ENCODE data around the gene MAX. TPM values are rescaled to one million over a fixed set of nuclear protein-coding genes. Genes with fewer than 3 reads are reported as not detected.

MAX gene
- total and polyA plus RNA-seq, 2 of the 13 experiments (the other 11 are each of a cell fraction or from before 2014, with no cell fraction given), result 28.5 to 29.3 TPM

DNA sequence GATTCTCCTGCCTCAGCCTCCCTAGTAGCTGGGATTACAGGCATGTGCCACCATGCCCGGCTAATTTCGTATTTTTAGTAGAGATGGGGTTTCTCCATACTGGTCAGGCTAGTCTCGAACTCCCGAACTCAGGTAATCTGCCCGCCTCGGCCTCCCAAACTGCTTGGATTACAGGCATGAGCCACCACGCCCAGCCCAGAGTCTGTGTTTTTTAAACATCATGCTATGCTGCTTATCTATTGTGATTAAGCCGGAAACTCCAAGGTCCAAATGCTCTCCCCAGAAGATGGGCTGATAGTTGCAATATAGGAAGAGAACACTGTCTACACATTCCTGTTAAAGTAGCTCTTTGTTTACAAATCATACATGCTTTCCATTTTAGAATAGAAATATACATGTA lies 30.5 kb upstream of the MAX start (continued):
- TF ChIP-seq CC2D1A (CRISPR knock-in tag; IDR thresholded peaks at IDR 0.05) (no peak), AKAP8 (CRISPR knock-in tag; IDR thresholded peaks at IDR 0.05) (no peak), ZNF382 (CRISPR knock-in tag; IDR thresholded peaks at IDR 0.05; ENCODE audit: borderline replicate concordance) (no peak), ZFP37 (CRISPR knock-in tag; IDR thresholded peaks at IDR 0.05; ENCODE audit: borderline replicate concordance) (no peak), MAFK (conservative IDR thresholded peaks at IDR 0.05 in 1 of 2, IDR thresholded peaks at IDR 0.05 in 1 of 2; ENCODE audit: low read length in 2 of 2) (no peak), PHF21A (CRISPR knock-in tag; IDR thresholded peaks at IDR 0.05) (peak; percentile 47), KLF16 (CRISPR knock-in tag; IDR thresholded peaks at IDR 0.05) (no peak), HOXA5 (CRISPR knock-in tag; IDR thresholded peaks at IDR 0.05) (no peak), MEIS2 (CRISPR knock-in tag; IDR thresholded peaks at IDR 0.05) (no peak), ATM (IDR thresholded peaks at IDR 0.05; ENCODE audit: borderline replicate concordance) (no peak), SOX5 (CRISPR knock-in tag; IDR thresholded peaks at IDR 0.05; ENCODE audit: borderline replicate concordance) (peak; percentile 65; the same call in 1 of the 2 replicates), NFE2L1 (CRISPR knock-in tag; IDR thresholded peaks at IDR 0.05; ENCODE audit: borderline replicate concordance) (no peak), ZNF326 (CRISPR knock-in tag; IDR thresholded peaks at IDR 0.05; ENCODE audit: borderline replicate concordance) (no peak), SP4 (CRISPR knock-in tag; IDR thresholded peaks at IDR 0.05) (no peak), ZC3H4 (CRISPR knock-in tag; IDR thresholded peaks at IDR 0.05; ENCODE audit: borderline replicate concordance) (no peak), GATAD2A (CRISPR knock-in tag; IDR thresholded peaks at IDR 0.05) (no peak), CBFB (CRISPR knock-in tag; IDR thresholded peaks at IDR 0.05) (no peak), SOX6 (IDR thresholded peaks at IDR 0.05) (no peak), SOX6 (CRISPR knock-in tag; IDR thresholded peaks at IDR 0.05) (peak; percentile 52; the same call in 1 of the 2 replicates), ZNF549 (CRISPR knock-in tag; IDR thresholded peaks at IDR 0.05) (no peak), SRSF4 (IDR thresholded peaks at IDR 0.05; ENCODE audit: low read depth, low read length, poor library complexity, severe bottlenecking) (no peak), ZNF660 (CRISPR knock-in tag; IDR thresholded peaks at IDR 0.05; ENCODE audit: borderline replicate concordance, low read depth) (no peak), TRIM24 (CRISPR knock-in tag; IDR thresholded peaks at IDR 0.05) (no peak), CREB1 (IDR thresholded peaks at IDR 0.05) (no peak), CREB1 (CRISPR knock-in tag; IDR thresholded peaks at IDR 0.05) (no peak), ZNF460 (CRISPR knock-in tag; IDR thresholded peaks at IDR 0.05; ENCODE audit: borderline replicate concordance) (peak; percentile 91)
- TF ChIP-seq, protein P1, sequence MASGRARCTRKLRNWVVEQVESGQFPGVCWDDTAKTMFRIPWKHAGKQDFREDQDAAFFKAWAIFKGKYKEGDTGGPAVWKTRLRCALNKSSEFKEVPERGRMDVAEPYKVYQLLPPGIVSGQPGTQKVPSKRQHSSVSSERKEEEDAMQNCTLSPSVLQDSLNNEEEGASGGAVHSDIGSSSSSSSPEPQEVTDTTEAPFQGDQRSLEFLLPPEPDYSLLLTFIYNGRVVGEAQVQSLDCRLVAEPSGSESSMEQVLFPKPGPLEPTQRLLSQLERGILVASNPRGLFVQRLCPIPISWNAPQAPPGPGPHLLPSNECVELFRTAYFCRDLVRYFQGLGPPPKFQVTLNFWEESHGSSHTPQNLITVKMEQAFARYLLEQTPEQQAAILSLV (CRISPR knock-in tag; IDR thresholded peaks at IDR 0.05; ENCODE audit: borderline replicate concordance), result no peak
- TF ChIP-seq, protein P2, sequence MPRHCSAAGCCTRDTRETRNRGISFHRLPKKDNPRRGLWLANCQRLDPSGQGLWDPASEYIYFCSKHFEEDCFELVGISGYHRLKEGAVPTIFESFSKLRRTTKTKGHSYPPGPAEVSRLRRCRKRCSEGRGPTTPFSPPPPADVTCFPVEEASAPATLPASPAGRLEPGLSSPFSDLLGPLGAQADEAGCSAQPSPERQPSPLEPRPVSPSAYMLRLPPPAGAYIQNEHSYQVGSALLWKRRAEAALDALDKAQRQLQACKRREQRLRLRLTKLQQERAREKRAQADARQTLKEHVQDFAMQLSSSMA (CRISPR knock-in tag; IDR thresholded peaks at IDR 0.05), result no peak
- TF ChIP-seq, protein P3, sequence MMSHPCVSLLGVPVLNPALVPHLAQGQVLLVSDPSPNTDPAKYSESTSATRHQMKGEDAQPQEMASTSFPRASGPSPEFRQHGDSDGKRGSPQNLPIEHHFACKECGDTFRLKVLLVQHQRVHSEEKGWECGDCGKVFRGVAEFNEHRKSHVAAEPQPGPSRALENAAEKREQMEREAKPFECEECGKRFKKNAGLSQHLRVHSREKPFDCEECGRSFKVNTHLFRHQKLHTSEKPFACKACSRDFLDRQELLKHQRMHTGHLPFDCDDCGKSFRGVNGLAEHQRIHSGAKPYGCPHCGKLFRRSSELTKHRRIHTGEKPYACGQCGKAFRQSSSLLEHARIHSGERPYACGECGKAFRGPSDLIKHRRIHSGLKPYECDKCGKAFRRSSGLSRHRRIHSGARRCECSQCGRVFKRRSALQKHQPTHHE (CRISPR knock-in tag; IDR thresholded peaks at IDR 0.05; ENCODE audit: borderline replicate concordance), result no peak
- TF ChIP-seq, protein P4, sequence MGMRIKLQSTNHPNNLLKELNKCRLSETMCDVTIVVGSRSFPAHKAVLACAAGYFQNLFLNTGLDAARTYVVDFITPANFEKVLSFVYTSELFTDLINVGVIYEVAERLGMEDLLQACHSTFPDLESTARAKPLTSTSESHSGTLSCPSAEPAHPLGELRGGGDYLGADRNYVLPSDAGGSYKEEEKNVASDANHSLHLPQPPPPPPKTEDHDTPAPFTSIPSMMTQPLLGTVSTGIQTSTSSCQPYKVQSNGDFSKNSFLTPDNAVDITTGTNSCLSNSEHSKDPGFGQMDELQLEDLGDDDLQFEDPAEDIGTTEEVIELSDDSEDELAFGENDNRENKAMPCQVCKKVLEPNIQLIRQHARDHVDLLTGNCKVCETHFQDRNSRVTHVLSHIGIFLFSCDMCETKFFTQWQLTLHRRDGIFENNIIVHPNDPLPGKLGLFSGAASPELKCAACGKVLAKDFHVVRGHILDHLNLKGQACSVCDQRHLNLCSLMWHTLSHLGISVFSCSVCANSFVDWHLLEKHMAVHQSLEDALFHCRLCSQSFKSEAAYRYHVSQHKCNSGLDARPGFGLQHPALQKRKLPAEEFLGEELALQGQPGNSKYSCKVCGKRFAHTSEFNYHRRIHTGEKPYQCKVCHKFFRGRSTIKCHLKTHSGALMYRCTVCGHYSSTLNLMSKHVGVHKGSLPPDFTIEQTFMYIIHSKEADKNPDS (CRISPR knock-in tag; IDR thresholded peaks at IDR 0.05), result no peak

All from HepG2 (cell line).